GDM1 (cell line): ENCODE measurements around the gene XRCC5.
"Not testable (repeated sequence)": the region's sequence is repeated elsewhere in the genome, so short reads cannot be mapped to it uniquely, and the experiment has no call there.

ENCODE experiments used
- DNase-seq: peaks from one replicate; lab custom pipeline; 2025; lab: John Stamatoyannopoulos, UW

The XRCC5 gene

DNA sequence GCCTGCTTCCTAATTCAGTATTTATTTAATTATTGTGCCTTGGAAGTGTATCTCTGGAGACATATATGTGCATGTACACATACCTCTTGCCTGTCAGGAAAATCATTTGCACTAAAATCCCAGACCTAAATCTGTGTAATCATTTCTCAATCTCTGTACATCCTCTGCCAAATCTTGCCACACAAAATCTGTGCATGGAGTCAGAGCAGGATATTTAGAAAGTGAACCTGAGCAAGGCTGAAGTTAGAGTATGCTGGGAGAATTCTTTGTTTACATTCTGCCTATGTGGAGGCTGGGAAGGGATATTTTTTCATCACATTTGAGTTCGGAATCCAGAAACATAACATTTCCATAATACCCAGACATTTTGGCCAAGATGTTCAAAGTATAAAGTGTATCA, 9.3 kb downstream of the XRCC5 start:
- DNase-seq = no peak

- no peak for DNase-seq
Observed at GRCh38 chr2:216119146-216119545, 10.0 kb downstream of the XRCC5 start.

- no peak for DNase-seq
Observed at GRCh38 chr2:216119986-216120385, 10.8 kb downstream of the XRCC5 start.

- DNase-seq = no peak
Observed at GRCh38 chr2:216121255-216121654, 12.1 kb downstream of the XRCC5 start.

- no peak for DNase-seq
Observed at GRCh38 chr2:216126943-216127342, 17.8 kb downstream of the XRCC5 start.

DNA sequence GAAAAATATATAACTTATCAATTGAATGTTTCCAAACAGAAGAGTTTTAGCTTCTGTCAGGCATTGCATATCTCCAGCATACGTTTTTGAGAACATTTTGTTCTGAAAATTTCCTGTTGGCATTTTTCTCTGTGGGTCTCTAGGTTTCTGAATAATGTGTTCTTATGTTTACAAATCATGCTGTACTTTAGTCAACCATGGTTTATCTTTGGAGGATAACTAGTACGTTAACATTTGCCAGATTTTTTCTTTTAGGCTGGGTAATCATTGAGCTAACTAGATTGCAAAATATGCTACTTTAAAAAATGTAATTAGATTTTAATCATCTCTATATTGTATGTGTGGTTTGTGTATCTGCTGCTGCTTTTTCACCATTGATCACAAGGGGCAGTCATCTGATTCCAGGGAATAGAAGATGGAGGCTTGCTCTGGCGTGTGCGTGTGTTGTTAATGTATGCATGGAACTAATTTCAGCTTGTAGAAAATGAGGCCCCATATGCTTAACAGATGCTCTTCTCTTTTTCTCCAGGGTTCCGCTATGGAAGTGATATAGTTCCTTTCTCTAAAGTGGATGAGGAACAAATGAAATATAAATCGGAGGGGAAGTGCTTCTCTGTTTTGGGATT, 21.3 kb downstream of the XRCC5 start:
- no peak for DNase-seq

- no peak for DNase-seq
Observed at GRCh38 chr2:216131175-216131926, 22.2 kb downstream of the XRCC5 start.

DNA sequence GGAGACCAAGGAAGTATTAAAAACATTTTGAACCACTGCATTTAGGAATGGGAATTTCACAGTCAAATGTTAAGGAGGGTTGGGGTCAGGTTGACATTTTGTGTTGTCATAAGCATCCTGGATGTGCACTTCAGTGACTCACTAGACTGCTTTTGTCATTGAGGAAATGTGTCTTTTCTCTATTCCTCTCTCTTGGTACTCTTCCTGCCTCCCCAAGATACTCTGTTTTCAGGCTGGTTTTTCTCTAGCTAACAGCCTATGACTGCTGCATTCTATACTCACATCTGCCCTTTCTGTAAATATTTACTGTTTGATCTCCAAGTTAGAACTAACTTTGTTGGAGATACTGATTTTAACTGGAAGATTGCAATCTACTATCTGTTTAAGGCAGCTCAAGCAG, 23.4 kb downstream of the XRCC5 start:
- DNase-seq = no peak

DNA sequence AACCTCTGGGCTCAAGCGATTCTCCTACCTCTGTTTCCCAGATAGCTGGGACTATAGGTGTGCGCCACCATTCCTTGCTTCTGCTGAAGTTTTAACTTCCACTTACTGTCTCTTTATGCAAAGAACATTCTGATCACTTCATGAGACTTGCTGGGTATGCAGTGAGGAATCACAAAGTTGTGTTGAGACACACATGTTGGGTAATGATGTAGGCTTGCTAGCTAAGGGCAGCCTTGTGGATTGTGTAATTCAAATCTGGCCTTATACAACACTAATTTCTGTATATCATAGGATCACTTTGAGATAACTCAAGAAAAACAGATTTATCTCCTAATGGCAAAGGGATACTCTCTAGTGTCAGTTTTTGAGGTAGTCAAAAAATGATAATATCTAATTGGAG, 24.2 kb downstream of the XRCC5 start:
- no peak for DNase-seq

GRCh38 chr2:216134958-216135541, 25.9 kb downstream of the XRCC5 start:
- DNase-seq = no peak

DNA sequence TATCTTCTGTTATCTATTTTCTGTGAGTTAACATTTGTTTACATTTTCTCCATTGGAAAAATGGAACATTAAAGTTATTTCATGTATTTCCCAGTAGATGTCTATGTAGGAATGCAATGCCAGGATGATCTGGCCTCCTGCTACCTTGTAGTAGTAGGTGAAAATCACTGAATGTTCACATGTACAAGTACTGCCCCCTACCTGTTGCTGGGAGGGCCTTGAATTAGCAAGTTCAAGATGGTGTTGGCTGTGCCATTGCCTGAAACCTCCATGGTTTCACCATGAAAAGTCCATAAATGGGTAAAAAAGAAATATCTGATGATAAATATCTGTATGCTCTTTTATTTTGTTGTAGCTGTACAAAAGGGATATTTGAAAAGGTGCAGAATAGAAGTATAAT, 30.7 kb downstream of the XRCC5 start:
- DNase-seq = no peak

GRCh38 chr2:216141516-216141915, 32.4 kb downstream of the XRCC5 start:
- DNase-seq = not testable (repeated sequence)

- DNase-seq = no peak
Observed at GRCh38 chr2:216142540-216142939, 33.4 kb downstream of the XRCC5 start.

DNA sequence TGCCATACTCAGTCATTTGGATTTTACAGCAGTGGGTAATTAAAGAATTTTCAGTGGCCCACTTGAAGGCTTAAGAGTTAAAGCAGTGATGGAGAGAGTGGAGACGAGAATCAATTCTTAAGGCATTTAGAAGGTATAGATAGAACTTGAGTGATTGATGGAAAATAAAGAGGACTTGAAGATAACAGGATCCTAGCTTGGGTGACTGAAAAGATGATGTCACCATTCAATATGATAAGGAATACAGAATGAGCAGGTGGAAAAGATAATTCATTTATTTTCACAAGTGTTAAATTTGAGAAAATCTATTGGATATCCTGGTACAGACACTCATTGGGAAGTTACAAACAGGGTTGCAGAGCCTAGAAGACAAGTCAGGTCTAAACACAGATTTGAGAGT, 35.2 kb downstream of the XRCC5 start:
- DNase-seq = no peak

- DNase-seq = no peak
Observed at GRCh38 chr2:216144857-216145256, 35.7 kb downstream of the XRCC5 start.

DNA sequence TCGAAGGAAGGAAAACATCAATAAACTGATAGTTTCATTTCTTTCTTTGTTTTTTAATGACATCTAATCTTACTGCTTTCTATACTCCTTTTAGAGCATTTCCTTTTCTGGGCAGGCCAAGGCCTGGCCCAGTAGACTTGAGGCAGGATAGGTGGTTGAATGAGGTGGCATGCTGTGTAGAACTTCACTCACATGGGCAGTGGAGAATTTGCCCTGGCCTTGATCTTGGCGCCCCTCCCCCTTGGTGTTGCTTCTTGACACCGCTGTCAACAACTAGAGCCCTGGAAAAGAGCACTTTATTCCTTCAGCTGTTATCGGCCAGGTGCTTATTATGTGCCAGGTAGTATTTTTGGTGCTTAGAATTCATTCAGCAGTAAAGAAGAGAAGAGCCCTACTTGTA, 37.4 kb downstream of the XRCC5 start:
- no peak for DNase-seq

- no peak for DNase-seq
Observed at GRCh38 chr2:216147172-216148131, 38.3 kb downstream of the XRCC5 start.

GRCh38 chr2:216148983-216149382, 39.8 kb downstream of the XRCC5 start:
- no peak for DNase-seq

DNA sequence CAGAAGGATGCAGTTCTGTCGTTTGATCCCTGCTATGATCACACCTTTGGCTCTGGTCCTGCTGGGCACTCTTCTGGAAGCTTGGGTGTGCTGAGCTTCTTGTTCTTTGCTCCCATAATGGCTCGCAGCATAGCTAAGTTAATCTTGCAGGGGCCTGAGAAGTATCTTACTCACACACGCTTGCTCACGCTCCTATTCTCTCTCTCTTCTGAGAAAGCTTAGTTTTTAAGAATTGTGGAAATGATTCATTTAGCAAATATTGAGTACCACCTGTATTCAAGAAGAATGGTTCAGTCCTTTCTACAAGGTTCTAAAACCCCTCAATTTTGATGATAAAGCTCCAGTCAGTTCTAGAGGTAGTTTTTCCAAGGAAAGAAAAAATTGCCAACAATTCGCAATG, 40.6 kb downstream of the XRCC5 start:
- DNase-seq = no peak

- DNase-seq = no peak
Observed at GRCh38 chr2:216151313-216152025, 42.3 kb downstream of the XRCC5 start.

DNA sequence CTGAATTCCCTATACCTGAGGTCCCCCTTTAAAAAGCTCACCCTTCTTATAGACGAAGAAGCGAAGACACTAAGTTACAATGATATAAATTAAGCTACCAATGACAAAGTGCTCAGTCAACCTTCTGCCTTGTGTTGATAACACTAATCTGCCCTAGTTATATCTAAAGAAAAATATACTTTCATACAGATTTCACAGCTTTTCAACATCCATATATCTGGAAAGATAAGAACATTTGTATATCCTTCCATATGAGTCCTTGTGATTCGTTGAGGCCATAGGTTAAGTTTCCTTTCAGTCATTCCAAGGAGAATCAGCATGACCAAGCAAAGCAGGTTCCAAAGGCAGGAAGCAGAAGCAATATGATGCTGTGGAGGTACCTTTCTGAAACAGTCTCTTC, 46.8 kb downstream of the XRCC5 start:
- no peak for DNase-seq

DNA sequence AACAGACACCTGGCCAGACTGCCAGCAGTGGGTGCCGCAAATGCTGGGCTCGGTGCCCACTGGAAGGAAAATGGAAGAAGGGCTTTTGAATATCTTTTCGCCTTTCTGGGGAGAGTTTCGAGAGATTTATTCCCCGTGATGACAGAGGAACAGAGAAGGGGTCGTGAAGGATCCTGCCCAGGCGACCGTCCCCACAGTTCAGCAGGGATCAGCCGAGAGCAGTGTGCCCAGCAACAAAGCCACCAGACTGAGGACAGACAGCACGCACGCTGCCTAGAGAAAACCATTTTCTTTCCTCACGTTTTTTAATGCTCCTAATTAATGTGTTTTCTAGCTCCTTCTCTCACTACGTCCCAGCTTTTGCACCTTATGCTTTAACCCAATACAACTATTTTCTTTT, 47.7 kb downstream of the XRCC5 start:
- DNase-seq = no peak
